SU-DHL-6 (cell line): ENCODE data around the gene SPSB3.

Experiments used
- CTCF ChIP-seq: fragments of 200-600 bp; sonication (generic); IDR thresholded peaks from one replicate; pipeline ENCODE4 v1.5.1; 2017; ENCODE audit warnings: antibody characterized with exemption, mild to moderate bottlenecking, low read length, moderate library complexity; ENCODE audit not compliant: insufficient read depth, poor library complexity, severe bottlenecking
- EZH2phosphoT487 ChIP-seq: fragments of 200-600 bp; sonication (generic), shearing (Covaris generic); conservative IDR thresholded peaks from 2 replicates; pipeline ENCODE4 v1.6.1; 2018; ENCODE audit warnings: mild to moderate bottlenecking, antibody characterized with exemption, low read length, moderate library complexity, mixed read lengths

GRCh38 chr16:1786242-1787055 is 4.1 kb upstream of the SPSB3 start:
- no peak for TF ChIP-seq CTCF
- TF ChIP-seq EZH2phosphoT487 = no peak
